GM18861 (cell line): ENCODE results near the gene UGGT2.
"Not testable (repeated sequence)": the region's sequence is repeated elsewhere in the genome, so short reads cannot be mapped to it uniquely, and the experiment has no call there.

ENCODE experiments used
- ATAC-seq: cut with Tn5 transposase; IDR thresholded peaks from one replicate; pipeline ENCODE4 v1.9.1; 2021; ENCODE audit not compliant: unreplicated experiment

UGGT2 gene

DNA sequence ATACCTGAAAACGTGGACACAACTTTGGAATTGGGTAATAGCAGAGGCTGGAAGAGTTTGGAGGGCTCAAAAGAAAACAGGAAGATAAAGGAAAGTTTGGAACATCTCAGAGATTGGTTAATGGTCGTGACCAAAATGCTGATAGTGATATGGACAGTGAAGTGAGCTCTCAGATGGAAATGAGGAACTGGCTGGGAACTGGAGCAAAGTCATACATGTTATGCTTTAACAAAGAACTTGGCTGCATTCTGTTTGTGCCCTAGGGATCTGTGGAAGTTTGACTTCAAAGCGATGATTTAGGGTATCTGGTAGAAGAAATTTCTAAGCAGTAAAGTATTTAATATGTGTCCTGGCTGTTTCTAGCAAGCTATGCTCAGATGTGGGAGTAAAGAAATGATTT lies 240.1 kb downstream of the UGGT2 start:
- no peak for ATAC-seq

DNA sequence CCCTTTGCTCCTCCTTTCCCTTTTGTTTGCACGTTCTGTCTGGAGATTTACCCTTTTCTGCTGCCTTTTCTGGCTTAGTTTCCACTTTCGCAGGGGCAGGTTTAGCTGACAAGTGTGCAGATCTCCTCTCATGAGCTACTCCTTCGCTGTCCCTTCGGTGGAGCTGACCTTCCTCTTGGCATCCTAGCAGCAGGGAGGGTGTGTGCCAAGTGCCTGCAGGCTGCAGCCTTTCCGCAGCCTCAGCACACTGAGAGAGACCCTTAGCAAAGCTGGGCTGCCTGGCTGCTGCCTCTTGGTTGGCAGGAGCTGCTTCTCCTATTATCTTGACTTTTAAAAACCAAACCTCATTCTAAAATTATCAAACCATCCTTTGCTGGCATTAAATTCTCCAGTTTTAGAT lies 243.8 kb downstream of the UGGT2 start:
- no peak for ATAC-seq

DNA sequence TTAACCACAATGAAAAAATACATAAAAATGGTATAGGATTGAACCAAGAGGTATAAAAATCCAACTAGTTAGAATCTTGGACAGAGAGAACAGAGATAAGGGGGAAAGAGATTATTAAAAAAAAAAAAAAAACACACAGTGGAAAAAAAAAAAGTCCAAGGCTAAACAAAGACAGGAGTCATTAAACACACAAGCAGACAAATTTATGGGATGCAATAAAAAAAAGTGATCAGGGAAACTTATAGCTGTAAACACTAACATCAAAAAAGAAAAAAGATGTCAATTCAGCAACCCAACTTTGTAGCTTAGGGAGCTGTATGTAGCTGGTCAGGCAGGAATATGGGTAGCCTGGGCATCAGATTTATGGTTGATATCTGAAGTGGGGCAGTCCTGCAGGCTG lies 247.3 kb downstream of the UGGT2 start:
- no peak for ATAC-seq

DNA sequence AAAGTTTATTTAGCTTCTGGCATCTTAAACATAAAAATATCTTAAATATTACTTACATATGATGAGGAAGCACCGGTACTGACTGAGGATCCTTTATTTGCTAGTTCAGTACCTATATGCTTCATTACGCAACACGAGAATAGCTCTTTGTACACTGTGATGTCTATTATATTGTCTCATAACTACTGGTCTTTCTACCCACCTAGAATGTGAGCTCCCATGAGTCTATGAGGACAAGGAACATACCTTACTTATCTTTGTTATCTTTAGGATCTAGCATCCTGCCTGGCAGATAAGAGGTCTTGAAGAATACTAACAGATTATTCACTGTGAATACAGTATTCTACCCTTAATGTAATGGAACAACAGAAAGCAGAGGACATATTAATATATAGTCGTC lies 251.4 kb downstream of the UGGT2 start:
- no peak for ATAC-seq

DNA sequence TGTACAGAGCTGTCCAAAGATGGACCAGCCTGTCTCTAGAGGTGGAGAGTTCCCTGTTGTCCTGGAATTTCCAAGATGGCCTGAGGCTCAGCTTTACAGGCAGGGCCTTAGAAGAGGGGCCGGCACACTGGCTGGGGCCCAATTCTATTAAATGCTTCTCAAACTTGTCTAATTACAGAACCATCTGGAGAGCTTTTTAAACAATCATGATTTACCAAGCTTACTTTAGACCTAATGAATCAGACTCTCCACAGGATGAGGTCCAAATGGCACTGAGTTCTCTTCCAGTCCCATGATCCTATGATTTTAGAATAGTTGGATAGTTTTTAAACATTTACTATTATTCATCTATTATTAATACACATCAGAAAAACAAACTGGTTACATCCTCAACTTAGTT lies 252.8 kb downstream of the UGGT2 start:
- no peak for ATAC-seq

GRCh38 chr13:95797016-95797415 lies 256.2 kb downstream of the UGGT2 start:
- no peak for ATAC-seq

- ATAC-seq, result no peak
These were observed 259.4 kb downstream of the UGGT2 start for GRCh38 chr13:95793781-95794180.

DNA sequence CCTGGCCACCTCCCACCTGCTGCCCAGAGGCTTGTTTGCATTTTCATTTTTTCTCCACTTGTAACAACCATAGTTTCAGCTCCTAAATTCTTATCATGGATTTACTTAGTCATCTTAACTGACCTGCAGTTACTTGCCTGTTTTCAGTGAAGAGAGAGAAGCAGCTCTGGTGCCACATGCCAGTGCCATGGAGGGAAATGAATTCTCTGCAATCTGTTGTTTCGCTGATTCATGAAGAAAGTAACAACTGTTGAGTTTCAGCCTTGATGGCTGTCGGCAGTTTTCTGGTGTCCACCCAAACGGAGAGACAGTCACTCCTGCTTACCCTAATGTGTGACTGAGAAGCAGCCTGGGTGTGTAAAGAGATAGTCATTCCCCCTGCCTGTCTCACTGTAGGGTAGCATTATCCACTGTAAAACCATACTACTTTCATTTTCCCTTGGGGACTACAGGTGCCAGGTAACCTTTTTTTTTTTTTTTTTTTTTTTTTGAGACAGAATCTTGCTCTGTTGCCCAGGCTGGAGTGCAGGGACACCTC lies 260.1 kb downstream of the UGGT2 start:
- no peak for ATAC-seq

DNA sequence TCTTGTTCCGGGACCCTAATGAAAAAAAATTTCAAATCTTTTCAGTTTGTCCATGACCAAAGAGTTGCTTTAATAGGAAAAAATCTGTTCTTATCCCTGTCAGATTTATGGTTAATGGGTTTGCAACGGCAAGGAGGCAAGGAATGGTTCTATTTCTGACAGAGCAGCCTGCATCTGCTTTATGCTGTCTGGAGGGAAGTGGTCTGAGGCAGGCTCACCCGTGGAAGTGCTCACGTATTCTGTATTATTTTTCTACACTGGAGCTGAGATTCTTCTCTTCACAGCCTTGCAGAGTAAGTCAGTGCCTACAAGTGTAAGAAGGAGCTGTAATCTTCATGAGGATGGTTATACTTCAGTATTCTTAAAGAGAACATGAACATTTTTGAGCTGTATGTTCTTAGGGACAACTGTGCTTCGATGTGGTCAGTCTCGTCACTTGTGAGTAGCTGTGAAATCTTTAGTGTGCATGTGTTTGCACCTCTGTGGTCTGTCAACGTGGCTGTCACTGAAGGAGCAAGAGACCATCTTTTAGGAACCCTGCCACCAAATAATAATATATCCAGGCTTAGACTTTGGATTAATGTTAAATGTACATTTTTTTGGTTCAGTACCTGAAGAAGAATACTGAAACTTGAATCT lies 262.0 kb downstream of the UGGT2 start:
- no peak for ATAC-seq

DNA sequence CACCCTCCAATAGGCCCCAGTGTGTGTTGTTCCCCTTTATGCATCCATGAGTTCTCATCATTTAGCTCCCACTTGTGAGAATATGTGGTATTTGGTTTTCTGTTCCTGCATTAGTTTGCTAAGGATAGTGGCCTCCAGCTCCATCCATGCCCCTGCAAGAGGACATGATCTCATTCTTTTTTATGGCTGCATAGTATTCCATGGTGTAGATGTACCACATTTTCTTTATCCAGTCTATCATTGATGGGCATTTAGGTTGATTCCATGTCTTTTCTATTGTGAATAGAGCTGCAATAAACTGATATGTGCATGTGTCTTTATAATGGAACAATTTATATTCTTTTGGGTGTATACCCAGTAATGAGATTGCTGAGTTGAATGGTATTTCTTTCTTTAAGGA lies 263.9 kb downstream of the UGGT2 start:
- not testable (repeated sequence) for ATAC-seq

GRCh38 chr13:95788100-95788463 lies 265.1 kb downstream of the UGGT2 start:
- ATAC-seq, result no peak

DNA sequence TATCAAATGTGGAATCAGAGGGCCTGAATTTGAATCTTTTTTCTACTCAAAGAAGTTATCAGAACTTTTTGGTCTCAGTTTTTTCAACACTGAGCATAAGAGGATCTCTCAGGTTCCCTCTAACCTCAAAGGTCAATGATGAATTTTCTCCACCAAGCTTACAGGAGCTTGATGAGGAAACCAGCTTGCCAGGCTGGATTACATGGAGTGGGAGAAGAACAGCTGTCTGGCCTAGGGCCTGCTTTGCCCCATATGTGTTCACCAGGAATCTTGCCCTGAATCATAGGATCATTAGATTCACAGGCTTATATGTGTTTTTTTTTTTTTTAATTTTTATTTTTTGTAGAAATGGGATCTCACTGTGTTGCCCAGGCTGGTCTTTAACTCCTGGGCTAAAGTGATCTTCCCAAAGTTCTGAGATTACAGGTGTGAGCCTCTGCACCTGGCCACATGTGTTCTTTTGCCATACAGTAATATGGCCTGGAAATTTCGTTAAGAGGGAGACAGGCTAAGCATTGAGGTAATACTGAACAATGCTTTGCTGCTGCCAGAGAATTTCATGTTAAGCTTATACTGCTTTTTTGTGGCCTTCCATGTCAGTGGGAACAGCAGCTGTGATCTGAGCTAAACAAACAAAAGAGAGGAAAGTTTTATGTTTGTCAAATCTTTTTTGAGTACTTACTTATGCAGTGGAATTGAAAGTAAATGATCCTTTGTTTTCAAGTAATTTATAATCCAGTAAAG lies 265.7 kb downstream of the UGGT2 start:
- no peak for ATAC-seq

GRCh38 chr13:95784900-95785290 lies 268.3 kb downstream of the UGGT2 start:
- no peak for ATAC-seq

GRCh38 chr13:95784161-95784899 lies 268.9 kb downstream of the UGGT2 start:
- ATAC-seq, result no peak

- ATAC-seq, result no peak
These were observed 269.5 kb downstream of the UGGT2 start for GRCh38 chr13:95783747-95784146.

DNA sequence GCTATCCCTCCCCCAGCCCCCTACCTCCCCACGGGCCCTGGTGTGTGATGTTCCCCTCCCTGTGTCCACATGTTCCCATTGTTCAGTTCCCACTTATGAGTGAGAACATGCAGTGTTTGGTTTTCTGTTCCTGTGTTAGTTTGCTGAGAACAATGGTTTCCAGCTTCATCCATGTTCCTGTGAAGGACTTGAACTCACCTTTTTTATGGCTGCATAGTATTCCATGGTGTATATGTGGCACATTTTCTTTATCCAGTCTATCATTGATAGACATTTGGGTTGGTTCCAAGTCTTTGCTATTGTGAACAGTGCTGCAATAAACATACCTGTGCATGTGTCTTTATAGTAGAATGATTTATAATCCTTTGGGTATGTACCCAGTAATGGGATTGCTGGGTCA lies 271.3 kb downstream of the UGGT2 start:
- not testable (repeated sequence) for ATAC-seq

- ATAC-seq, result no peak
These were observed 272.2 kb downstream of the UGGT2 start for GRCh38 chr13:95781016-95781415.

DNA sequence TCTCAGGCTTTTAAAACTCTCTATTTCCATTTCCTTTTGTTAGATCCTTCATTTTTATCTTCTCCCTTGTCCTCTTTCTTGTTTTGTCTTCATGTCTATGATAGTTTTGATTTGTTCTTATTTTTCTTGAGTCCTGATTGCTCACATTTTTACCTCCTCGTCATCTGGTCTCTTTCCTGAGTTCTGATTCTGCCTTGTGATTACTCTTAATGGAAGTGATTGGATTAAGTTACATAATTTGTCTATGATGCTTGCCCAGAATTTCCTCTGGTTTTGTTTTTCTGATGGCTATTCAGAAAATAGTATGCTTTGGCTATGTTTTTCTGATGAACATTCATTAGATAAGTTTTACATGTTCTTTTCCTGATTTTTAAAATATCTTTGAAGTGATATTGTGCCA lies 273.7 kb downstream of the UGGT2 start:
- ATAC-seq, result no peak

GRCh38 chr13:95771905-95772304 lies 281.3 kb downstream of the UGGT2 start:
- no peak for ATAC-seq

- ATAC-seq, result no peak
These were observed 289.6 kb downstream of the UGGT2 start for GRCh38 chr13:95763601-95764000.

- ATAC-seq, result not testable (repeated sequence)
These were observed 290.6 kb downstream of the UGGT2 start for GRCh38 chr13:95762626-95763025.

GRCh38 chr13:95756072-95756471 lies 297.1 kb downstream of the UGGT2 start:
- no peak for ATAC-seq
